ENCODE results near the gene B3GALT5. TPM values are rescaled to one million over a fixed set of nuclear protein-coding genes. Genes with fewer than 3 reads are reported as not detected.

The B3GALT5 gene
- total RNA-seq, 4 donors from 2014 or later: 0.27 to 7.4 (median 4.3) TPM

- WGBS, 2 donors: 80 to 86% methylated on average over 5 of the region's 5 CpGs
- no peak overlapping the region for H3K4me3 ChIP-seq (replicated peaks in 1 of 3)
- H3K36me3 ChIP-seq: no peaks in the 10 kb centered on the region
- no peaks in the 10 kb centered on the region for H3K9me3 ChIP-seq
- intact Hi-C loops (cut with DNase I): no loop called here
- no peaks in the 10 kb centered on the region for H3K27me3 ChIP-seq
- H3K4me1 ChIP-seq: no peaks in the 10 kb centered on the region
- H3K27ac ChIP-seq: no peak overlapping the region
- DNase-seq: no peak
- TF ChIP-seq, protein P1, sequence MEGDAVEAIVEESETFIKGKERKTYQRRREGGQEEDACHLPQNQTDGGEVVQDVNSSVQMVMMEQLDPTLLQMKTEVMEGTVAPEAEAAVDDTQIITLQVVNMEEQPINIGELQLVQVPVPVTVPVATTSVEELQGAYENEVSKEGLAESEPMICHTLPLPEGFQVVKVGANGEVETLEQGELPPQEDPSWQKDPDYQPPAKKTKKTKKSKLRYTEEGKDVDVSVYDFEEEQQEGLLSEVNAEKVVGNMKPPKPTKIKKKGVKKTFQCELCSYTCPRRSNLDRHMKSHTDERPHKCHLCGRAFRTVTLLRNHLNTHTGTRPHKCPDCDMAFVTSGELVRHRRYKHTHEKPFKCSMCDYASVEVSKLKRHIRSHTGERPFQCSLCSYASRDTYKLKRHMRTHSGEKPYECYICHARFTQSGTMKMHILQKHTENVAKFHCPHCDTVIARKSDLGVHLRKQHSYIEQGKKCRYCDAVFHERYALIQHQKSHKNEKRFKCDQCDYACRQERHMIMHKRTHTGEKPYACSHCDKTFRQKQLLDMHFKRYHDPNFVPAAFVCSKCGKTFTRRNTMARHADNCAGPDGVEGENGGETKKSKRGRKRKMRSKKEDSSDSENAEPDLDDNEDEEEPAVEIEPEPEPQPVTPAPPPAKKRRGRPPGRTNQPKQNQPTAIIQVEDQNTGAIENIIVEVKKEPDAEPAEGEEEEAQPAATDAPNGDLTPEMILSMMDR (IDR thresholded peaks at IDR 0.05): no peak
- no peak for TF ChIP-seq POLR2A (IDR thresholded peaks at IDR 0.05)
These were observed 107.5 kb downstream of the B3GALT5 start for GRCh38 chr21:39720126-39720778.

GRCh38 chr21:39721885-39722284, 109.1 kb downstream of the B3GALT5 start:
- intact Hi-C loops (cut with DNase I): no loop called here
- Histone ChIP-seq H3K27me3 (no peaks in the 10 kb centered on the region), H3K4me1 (no peaks in the 10 kb centered on the region), H3K4me3 (replicated peaks in 1 of 3) (no peak overlapping the region), H3K36me3 (no peaks in the 10 kb centered on the region), H3K9me3 (no peaks in the 10 kb centered on the region), H3K27ac (no peak overlapping the region)
- TF ChIP-seq, protein P1 (IDR thresholded peaks at IDR 0.05): no peak
- TF ChIP-seq POLR2A (IDR thresholded peaks at IDR 0.05): no peak
- WGBS, 2 donors: 100% methylated on average over 1 of the region's 1 CpG
- DNase-seq: no peak

Other genes with a start within 250 kb of the B3GALT5 start
- gene LCA5L, start 167.2 kb upstream of the B3GALT5 start, total RNA-seq: 10 to 100 TPM in 1 of 4 donors, 1 to 10 TPM in 3; 3.8 to 27.8 (median 5.7) TPM
- 1 to 10 TPM; 4.6 to 9.7 (median 7.4) TPM for gene SH3BGR, start 161.0 kb upstream of the B3GALT5 start, total RNA-seq
- under 1 TPM in 3 of 4 donors, not detected in 1; 0.49 to 0.89 (median 0.63) TPM for gene IGSF5, start 132.2 kb downstream of the B3GALT5 start, total RNA-seq